GM23338 (cell line): ENCODE measurements around the gene CPNE5. TPM values are rescaled to one million over a fixed set of nuclear protein-coding genes. Genes with fewer than 3 reads are reported as not detected.

Experiments used
- ATAC-seq: fragments of 200-7000 bp; cut with Tn5 transposase; 3 replicates; pipeline ENCODE4 v1.9.1; 2020
- DNase-seq: peaks from one replicate; pipeline ENCODE4 v3.0.0-alpha.2; 2015; ENCODE audit warnings: low spot score
- H2AFZ ChIP-seq: fragments of 200-600 bp; sonication (generic); 2 replicates; pipeline ENCODE4 v1.8.0; 2016; ENCODE audit warnings: antibody characterized with exemption, mild to moderate bottlenecking, moderate library complexity
- H3F3A ChIP-seq: fragments of 200-600 bp; sonication (generic); replicated peaks from 2 replicates; pipeline ENCODE4 v1.8.0; 2017; ENCODE audit warnings: antibody characterized with exemption, mixed run types, low read depth
- H3K27ac ChIP-seq: fragments of 200-600 bp; sonication (generic); 2 replicates; pipeline ENCODE4 v1.6.1; 2016; ENCODE audit warnings: low read depth
- H3K27me3 ChIP-seq: fragments of 200-600 bp; sonication (generic); 2 replicates; pipeline ENCODE4 v1.8.0; 2016; ENCODE audit warnings: mild to moderate bottlenecking, mixed run types, moderate library complexity; ENCODE audit not compliant: insufficient read depth
- H3K36me3 ChIP-seq: fragments of 200-600 bp; sonication (generic); 2 replicates; pipeline ENCODE4 v1.8.0; 2016; ENCODE audit warnings: mild to moderate bottlenecking; ENCODE audit not compliant: insufficient read depth
- H3K4me1 ChIP-seq: fragments of 200-600 bp; sonication (generic); 2 replicates; pipeline ENCODE4 v1.8.0; 2016; ENCODE audit warnings: mild to moderate bottlenecking, moderate library complexity; ENCODE audit not compliant: insufficient read depth
- H3K4me2 ChIP-seq: fragments of 200-600 bp; sonication (generic); 2 replicates; pipeline ENCODE4 v1.7.1; 2017; ENCODE audit warnings: mixed run types
- H3K4me3 ChIP-seq: fragments of 200-600 bp; sonication (generic); 2 replicates; pipeline ENCODE4 v1.6.1; 2016; ENCODE audit warnings: mixed run types
- H3K79me2 ChIP-seq: fragments of 200-600 bp; sonication (generic); replicated peaks from 2 replicates; pipeline ENCODE4 v1.8.0; 2017; ENCODE audit warnings: mild to moderate bottlenecking; ENCODE audit not compliant: insufficient read depth
- H3K9me2 ChIP-seq: fragments of 200-600 bp; sonication (generic); 2 replicates; pipeline ENCODE4 v1.8.0; 2017; ENCODE audit not compliant: insufficient read depth
- H4K20me1 ChIP-seq: fragments of 200-600 bp; sonication (generic); replicated peaks from 2 replicates; pipeline ENCODE4 v1.8.0; 2017; ENCODE audit warnings: mild to moderate bottlenecking; ENCODE audit not compliant: insufficient read depth
- H3K27ac Mint-ChIP-seq: 2 replicates; pipeline ENCODE4 v1.8.0; 2020; ENCODE audit warnings: inconsistent platforms, mild to moderate bottlenecking, moderate library complexity, mixed read lengths
- H3K27me3 Mint-ChIP-seq: 3 replicates; pipeline ENCODE4 v1.8.0; 2022; ENCODE audit warnings: low read depth, mild to moderate bottlenecking, moderate library complexity, mixed read lengths, inconsistent platforms; ENCODE audit not compliant: insufficient read depth, poor library complexity
- H3K36me3 Mint-ChIP-seq: 3 replicates; pipeline ENCODE4 v1.8.0; 2021; ENCODE audit warnings: low read depth, mild to moderate bottlenecking, inconsistent platforms, moderate library complexity, mixed read lengths
- H3K4me1 Mint-ChIP-seq: 3 replicates; pipeline ENCODE4 v1.8.0; 2020; ENCODE audit warnings: mild to moderate bottlenecking, inconsistent platforms, mixed read lengths
- H3K4me3 Mint-ChIP-seq: 3 replicates; pipeline ENCODE4 v1.8.0; 2021; ENCODE audit warnings: moderate library complexity, mild to moderate bottlenecking, inconsistent platforms, mixed read lengths
- H3K9me3 Mint-ChIP-seq: 3 replicates; pipeline ENCODE4 v1.8.0; 2020; ENCODE audit warnings: moderate library complexity, mild to moderate bottlenecking, inconsistent platforms, mixed read lengths
- CREB1 ChIP-seq: fragments of 250-450 bp; sonication (Bioruptor Pico); IDR thresholded peaks from 2 replicates; pipeline ENCODE4 v1.5.0; 2020; ENCODE audit warnings: low read depth, mild to moderate bottlenecking, moderate library complexity
- EZH2 ChIP-seq: fragments of 200-600 bp; sonication (generic); IDR thresholded peaks from one replicate; pipeline ENCODE4 v1.8.0; 2017; ENCODE audit warnings: antibody characterized with exemption, mild to moderate bottlenecking, low read depth; ENCODE audit not compliant: unreplicated experiment
- EZH2phosphoT487 ChIP-seq: fragments of 200-600 bp; sonication (generic); IDR thresholded peaks from one replicate; pipeline ENCODE4 v1.8.1; 2018; ENCODE audit warnings: antibody characterized with exemption; ENCODE audit not compliant: unreplicated experiment
- JUNB ChIP-seq: IDR thresholded peaks from one replicate; pipeline ENCODE4 v1.6.1; 2016; ENCODE audit warnings: antibody characterized with exemption; ENCODE audit not compliant: unreplicated experiment
- NANOG ChIP-seq: IDR thresholded peaks from 2 replicates; pipeline ENCODE4 v1.6.1; 2016; ENCODE audit warnings: antibody characterized with exemption, borderline replicate concordance
- STAT1 ChIP-seq: IDR thresholded peaks from one replicate; pipeline ENCODE4 v1.6.1; 2016; ENCODE audit warnings: antibody characterized with exemption; ENCODE audit not compliant: unreplicated experiment
- ZNF114 ChIP-seq: fragments of 250-450 bp; sonication (Bioruptor Pico); IDR thresholded peaks from 2 replicates; pipeline ENCODE4 v1.5.0; 2020; ENCODE audit warnings: mild to moderate bottlenecking, moderate library complexity
- ZNF331 ChIP-seq: fragments of 250-450 bp; sonication (Bioruptor Pico); IDR thresholded peaks from 2 replicates; pipeline ENCODE4 v1.5.0; 2020; ENCODE audit warnings: low read depth, mild to moderate bottlenecking, moderate library complexity
- ZNF462 ChIP-seq: fragments of 250-450 bp; sonication (Bioruptor Pico); IDR thresholded peaks from 2 replicates; pipeline ENCODE4 v1.5.0; 2020; ENCODE audit warnings: mild to moderate bottlenecking, moderate library complexity
- polyA plus RNA-seq: library from polyadenylated mRNA; unstranded; fragments of >200 nt; fragmentation: Nextera tagmentation; extraction: Ambion mirVana; gene quantifications from 2 replicates; pipeline ENCODE4 v1.2.1, GENCODE V29; 2016
- total RNA-seq: library from RNA; depleted of rRNA; stranded (reverse); fragments of >200 nt; shearing (Covaris generic); gene quantifications from 2 replicates; pipeline ENCODE4 v1.2.3, GENCODE V29; 2014
- TF ChIP-seq, protein P1 (sequence below): IDR thresholded peaks from one replicate; pipeline ENCODE4 v1.6.1; 2018; ENCODE audit warnings: antibody characterized with exemption; ENCODE audit not compliant: unreplicated experiment
- TF ChIP-seq, protein P2 (sequence below): IDR thresholded peaks from 2 replicates; pipeline ENCODE4 v1.6.1; 2016; ENCODE audit warnings: antibody characterized with exemption

CPNE5 gene
- total and polyA plus RNA-seq, 2 experiments from 2014 or later: 0.14 to 0.42 TPM

GRCh38 chr6:36760685-36761435 is 78.4 kb downstream of the CPNE5 start:
- Mint-ChIP-seq H3K36me3 (no peaks in the 10 kb centered on the region), H3K27ac (no peak overlapping the region), H3K27me3 (peaks cover 15% of the 10 kb centered on the region), H3K9me3 (no peaks in the 10 kb centered on the region), H3K4me3 (no peak overlapping the region), H3K4me1 (peaks cover 23% of the 10 kb centered on the region)
- Histone ChIP-seq H3K4me2 (no peak overlapping the region), H3F3A (no peaks in the 10 kb centered on the region), H3K4me3 (no peak overlapping the region), H3K79me2 (no peaks in the 10 kb centered on the region), H3K27me3 (no peaks in the 10 kb centered on the region), H4K20me1 (no peaks in the 10 kb centered on the region), H3K27ac (no peak overlapping the region), H3K4me1 (peaks cover 3% of the 10 kb centered on the region; the same call in 1 of the 2 replicates), H3K9me2 (no peaks in the 10 kb centered on the region), H3K36me3 (no peaks in the 10 kb centered on the region), H2AFZ (no peak overlapping the region)
- TF ChIP-seq EZH2: no peak
- TF ChIP-seq STAT1: no peak
- TF ChIP-seq, protein P1, sequence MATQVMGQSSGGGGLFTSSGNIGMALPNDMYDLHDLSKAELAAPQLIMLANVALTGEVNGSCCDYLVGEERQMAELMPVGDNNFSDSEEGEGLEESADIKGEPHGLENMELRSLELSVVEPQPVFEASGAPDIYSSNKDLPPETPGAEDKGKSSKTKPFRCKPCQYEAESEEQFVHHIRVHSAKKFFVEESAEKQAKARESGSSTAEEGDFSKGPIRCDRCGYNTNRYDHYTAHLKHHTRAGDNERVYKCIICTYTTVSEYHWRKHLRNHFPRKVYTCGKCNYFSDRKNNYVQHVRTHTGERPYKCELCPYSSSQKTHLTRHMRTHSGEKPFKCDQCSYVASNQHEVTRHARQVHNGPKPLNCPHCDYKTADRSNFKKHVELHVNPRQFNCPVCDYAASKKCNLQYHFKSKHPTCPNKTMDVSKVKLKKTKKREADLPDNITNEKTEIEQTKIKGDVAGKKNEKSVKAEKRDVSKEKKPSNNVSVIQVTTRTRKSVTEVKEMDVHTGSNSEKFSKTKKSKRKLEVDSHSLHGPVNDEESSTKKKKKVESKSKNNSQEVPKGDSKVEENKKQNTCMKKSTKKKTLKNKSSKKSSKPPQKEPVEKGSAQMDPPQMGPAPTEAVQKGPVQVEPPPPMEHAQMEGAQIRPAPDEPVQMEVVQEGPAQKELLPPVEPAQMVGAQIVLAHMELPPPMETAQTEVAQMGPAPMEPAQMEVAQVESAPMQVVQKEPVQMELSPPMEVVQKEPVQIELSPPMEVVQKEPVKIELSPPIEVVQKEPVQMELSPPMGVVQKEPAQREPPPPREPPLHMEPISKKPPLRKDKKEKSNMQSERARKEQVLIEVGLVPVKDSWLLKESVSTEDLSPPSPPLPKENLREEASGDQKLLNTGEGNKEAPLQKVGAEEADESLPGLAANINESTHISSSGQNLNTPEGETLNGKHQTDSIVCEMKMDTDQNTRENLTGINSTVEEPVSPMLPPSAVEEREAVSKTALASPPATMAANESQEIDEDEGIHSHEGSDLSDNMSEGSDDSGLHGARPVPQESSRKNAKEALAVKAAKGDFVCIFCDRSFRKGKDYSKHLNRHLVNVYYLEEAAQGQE: no peak
- no peak for TF ChIP-seq ZNF114 (CRISPR knock-in tag)
- no peak for TF ChIP-seq ZNF462 (CRISPR knock-in tag)
- TF ChIP-seq JUNB: no peak
- no peak for TF ChIP-seq CREB1
- TF ChIP-seq ZNF331 (CRISPR knock-in tag): no peak
- TF ChIP-seq, protein P2, sequence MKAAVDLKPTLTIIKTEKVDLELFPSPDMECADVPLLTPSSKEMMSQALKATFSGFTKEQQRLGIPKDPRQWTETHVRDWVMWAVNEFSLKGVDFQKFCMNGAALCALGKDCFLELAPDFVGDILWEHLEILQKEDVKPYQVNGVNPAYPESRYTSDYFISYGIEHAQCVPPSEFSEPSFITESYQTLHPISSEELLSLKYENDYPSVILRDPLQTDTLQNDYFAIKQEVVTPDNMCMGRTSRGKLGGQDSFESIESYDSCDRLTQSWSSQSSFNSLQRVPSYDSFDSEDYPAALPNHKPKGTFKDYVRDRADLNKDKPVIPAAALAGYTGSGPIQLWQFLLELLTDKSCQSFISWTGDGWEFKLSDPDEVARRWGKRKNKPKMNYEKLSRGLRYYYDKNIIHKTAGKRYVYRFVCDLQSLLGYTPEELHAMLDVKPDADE: no peak
- TF ChIP-seq NANOG: no peak
- TF ChIP-seq EZH2phosphoT487: no peak
- no peak for ATAC-seq
- no peak for DNase-seq
